GM12878 (cell line): ENCODE results near the gene ADPRM. TPM values are rescaled to one million over a fixed set of nuclear protein-coding genes. Genes with fewer than 3 reads are reported as not detected.

Source experiments
- ATAC-seq: fragments of 200-7000 bp; cut with Tn5 transposase; 3 replicates; pipeline ENCODE4 v1.9.1; 2020; ENCODE audit warnings: mild to moderate bottlenecking, moderate library complexity
- BruUV-seq: library from RNA; stranded (reverse); fragments of 400-500 nt; replicated peaks from 2 replicates; lab custom pipeline; 2021; lab: Mats Ljungman, UMichigan
- CTCF ChIA-PET: fragments of 300-600 bp; sonication (Branson Sonifier 250); formaldehyde crosslinking; extraction: SDS; loops from one replicate; lab custom pipeline; 2021; ENCODE audit warnings: inconsistent platforms; lab: Yijun Ruan, JAX
- POLR2A ChIA-PET: fragments of 350-600 bp; formaldehyde crosslinking; extraction: SDS; loops from one replicate; lab custom pipeline; 2021; ENCODE audit warnings: inconsistent platforms; lab: Charles Lee
- RAD21 ChIA-PET: fragments of 300-600 bp; sonication (Branson Sonifier 250); formaldehyde crosslinking; loops from one replicate; lab custom pipeline; 2023; ENCODE audit warnings: antibody characterized with exemption; ENCODE audit not compliant: unreplicated experiment; lab: Charles Lee
- SMC1A ChIA-PET: fragments of 300-600 bp; sonication (Branson Sonifier 250); formaldehyde crosslinking; loops from one replicate; lab custom pipeline; 2023; ENCODE audit not compliant: unreplicated experiment, uncharacterized antibody; lab: Charles Lee
- DNase-seq: peaks from one replicate; pipeline ENCODE4 v3.0.0-alpha.2; 2011; ENCODE audit warnings: low read depth, low spot score
- FAIRE-seq: peaks from 3 replicates; lab custom pipeline; 2011; peaks lifted over from hg19 to GRCh38; lab: Jason Lieb, UNC
- H2AFZ ChIP-seq: 2 replicates; pipeline ENCODE4 v1.6.0; 2011; ENCODE audit warnings: low read depth, low read length, control low read depth; ENCODE audit not compliant: control insufficient read depth
- H3K27ac ChIP-seq: 2 replicates; pipeline ENCODE4 v1.5.1; 2011; ENCODE audit warnings: control low read depth; ENCODE audit not compliant: control insufficient read depth, insufficient read depth
- H3K27me3 ChIP-seq, 2 experiments: replicated peaks in 1 of 2; 2 replicates each; pipeline versions ENCODE4 v1.6.0 to v1.6.1; 2011; ENCODE audit warnings: low read length in 1 of 2; ENCODE audit not compliant: control insufficient read depth in 2 of 2, insufficient read depth in 2 of 2
- H3K36me3 ChIP-seq, 2 experiments: 2 replicates each; pipeline ENCODE4 v1.5.1; 2011; ENCODE audit warnings: low read length in 1 of 2; ENCODE audit not compliant: control insufficient read depth in 2 of 2, insufficient read depth in 2 of 2
- H3K4me1 ChIP-seq: 2 replicates; pipeline ENCODE4 v1.6.1; 2011; ENCODE audit warnings: mild to moderate bottlenecking, low read length, moderate library complexity, mixed read lengths; ENCODE audit not compliant: control insufficient read depth, insufficient read depth
- H3K4me2 ChIP-seq: 2 replicates; pipeline ENCODE4 v1.6.0; 2011; ENCODE audit warnings: control low read depth; ENCODE audit not compliant: control insufficient read depth, insufficient read depth
- H3K4me3 ChIP-seq: fragments of 200-600 bp; sonication (generic); 2 replicates; pipeline ENCODE4 v1.5.1; 2016
- H3K79me2 ChIP-seq: 2 replicates; pipeline ENCODE4 v1.6.0; 2011; ENCODE audit warnings: low read length; ENCODE audit not compliant: control insufficient read depth, insufficient read depth
- H3K9ac ChIP-seq: 2 replicates; pipeline ENCODE4 v1.8.0; 2011; ENCODE audit warnings: low read length, control low read depth, mixed read lengths; ENCODE audit not compliant: control insufficient read depth, insufficient read depth
- H3K9me3 ChIP-seq: replicated peaks from 3 replicates; pipeline ENCODE4 v1.5.1; 2011; ENCODE audit warnings: mild to moderate bottlenecking, low read length; ENCODE audit not compliant: control insufficient read depth, insufficient read depth
- H4K20me1 ChIP-seq: 2 replicates; pipeline ENCODE4 v1.6.0; 2011; ENCODE audit not compliant: control insufficient read depth, insufficient read depth
- CTCF ChIP-seq, 3 experiments: IDR thresholded peaks in 2 of 3; conservative IDR thresholded peaks in 1 of 3; 2 replicates each; pipeline ENCODE4 v1.5.1; 2011; ENCODE audit warnings: low read depth in 3 of 3, low read length in 3 of 3, mild to moderate bottlenecking in 3 of 3, control low read depth in 2 of 3, moderate library complexity in 2 of 3, inconsistent platforms in 1 of 3, mixed read lengths in 1 of 3; ENCODE audit not compliant: control insufficient read depth in 2 of 3, insufficient read depth in 1 of 3; ENCODE audit errors: extremely low read depth in 1 of 3
- CUX1 ChIP-seq: IDR thresholded peaks from 2 replicates; pipeline ENCODE4 v1.6.1; 2012; ENCODE audit warnings: improper control_type of control experiment, low read depth, low read length; ENCODE audit not compliant: insufficient replicate concordance
- E2F8 ChIP-seq: fragments of 450-650 bp; IDR thresholded peaks from 2 replicates; pipeline ENCODE4 v1.6.1; 2018; ENCODE audit warnings: mild to moderate bottlenecking, low read depth, moderate library complexity; ENCODE audit not compliant: partially characterized antibody
- HCFC1 ChIP-seq: fragments of 150-350 bp; IDR thresholded peaks from 2 replicates; pipeline ENCODE4 v1.6.1; 2014; ENCODE audit warnings: low read length
- HDGF ChIP-seq: fragments of 450-650 bp; IDR thresholded peaks from 2 replicates; pipeline ENCODE4 v1.6.1; 2016; ENCODE audit warnings: antibody characterized with exemption
- REST ChIP-seq: IDR thresholded peaks from 2 replicates; pipeline ENCODE4 v1.6.1; 2012; ENCODE audit warnings: mild to moderate bottlenecking, low read depth, low read length
- SREBF2 ChIP-seq: IDR thresholded peaks from 2 replicates; pipeline ENCODE4 v1.6.1; 2012; ENCODE audit warnings: mild to moderate bottlenecking, low read length
- STAT3 ChIP-seq: IDR thresholded peaks from 2 replicates; pipeline ENCODE4 v1.6.1; 2011; ENCODE audit warnings: low read depth, low read length, improper control_type of control experiment
- ZNF217 ChIP-seq: fragments of 450-650 bp; IDR thresholded peaks from 2 replicates; pipeline ENCODE4 v1.6.1; 2017; ENCODE audit warnings: antibody characterized with exemption, mild to moderate bottlenecking
- ZNF24 ChIP-seq: fragments of 450-650 bp; IDR thresholded peaks from 2 replicates; pipeline ENCODE4 v1.6.1; 2017; ENCODE audit warnings: antibody characterized with exemption, mild to moderate bottlenecking
- WGBS: methylation state at CpG from one replicate; pipeline ENCODE4 v1.1.6; 2016; ENCODE audit warnings: low lambda C conversion rate; ENCODE audit not compliant: insufficient replicate concordance, insufficient coverage; ENCODE audit errors: missing lambda C conversion rate; 5-methylcytosine and 5-hydroxymethylcytosine counted together
- in situ Hi-C: fragments of 300-500 bp; cut with MboI; formaldehyde crosslinking; loops from 9 replicates; pipeline ENCODE4 v1.14.3; 2018; ENCODE audit warnings: mixed read lengths
- intact Hi-C: fragments of 100-400 bp; cut with micrococcal nuclease; formaldehyde crosslinking; loops from one replicate; pipeline ENCODE4 v1.14.2; 2022; ENCODE audit not compliant: unreplicated experiment
- polyA plus RNA-seq, 11 experiments: library from polyadenylated mRNA; depleted of rRNA in 4 of 11; unstranded in 6 of 11; stranded (reverse) in 5 of 11; fragments of >200 nt; fragmentation: Nextera tagmentation in 4 of 11; fragmentation: Illumina TruSeq in 1 of 11; extraction: Ambion mirVana in 4 of 11; extraction: Trizol in 1 of 11; gene quantifications; 1 replicate in 1 of 11; 2 replicates in 10 of 11; pipeline versions ENCODE4 v1.2.1 to v1.2.3, GENCODE V29; 2011 to 2016; ENCODE audit warnings: inconsistent platforms in 2 of 11, missing spikeins in 2 of 11, low read depth in 1 of 11
- total RNA-seq, 4 experiments: library from RNA; depleted of rRNA in 3 of 4; stranded (reverse); fragments of >200 nt in 3 of 4; fragmentation: Illumina TruSeq in 1 of 4; extraction: Trizol in 1 of 4; gene quantifications; 2 replicates each; pipeline versions ENCODE4 v1.2.1 to v1.2.3, GENCODE V29; 2013 to 2021

The ADPRM gene
- total and polyA plus RNA-seq, 10 of the 15 experiments (the other 5 are each of a cell fraction or from before 2014, with no cell fraction given), result 7.1 to 18.4 (median 8.8) TPM

GRCh38 chr17:10648381-10648780 is 49.0 kb upstream of the ADPRM start:
- RAD21 ChIA-PET, result no interaction called here
- TF ChIP-seq HCFC1 (no peak), ZNF24 (no peak), REST (no peak), SREBF2 (no peak), ZNF217 (no peak), STAT3 (no peak), CUX1 (no peak), CTCF (IDR thresholded peaks at IDR 0.05 in 2 of 3, conservative IDR thresholded peaks at IDR 0.05 in 1 of 3; ENCODE audit: control insufficient read depth in 2 of 3, extremely low read depth in 1 of 3, insufficient read depth in 1 of 3, low read depth in 3 of 3, low read length in 3 of 3) (no peak), HDGF (no peak), E2F8 (no peak)

More at GRCh38 chr17:10648381-10648780, 49.0 kb upstream of the ADPRM start:
- in situ Hi-C loops, result loop anchor here (5.0 to 25.0 kb wide), 4 partner anchors 199 to 989 kb away; no protein-coding TSS in a partner anchor
- Histone ChIP-seq H3K79me2 (no peaks in the 10 kb centered on the region), H4K20me1 (no peaks in the 10 kb centered on the region), H3K27ac (no peak overlapping the region), H2AFZ (no peak overlapping the region), H3K4me1 (no peaks in the 10 kb centered on the region), H3K4me2 (no peak overlapping the region), H3K27me3 (no peaks in the 10 kb centered on the region), H3K9me3 (no peaks in the 10 kb centered on the region), H3K36me3 (no peaks in the 10 kb centered on the region), H3K9ac (no peak overlapping the region), H3K4me3 (no peak overlapping the region)
- DNase-seq (no peak), FAIRE-seq (no peak), ATAC-seq (no peak)
- WGBS, result 68% methylated on average over 5 of the region's 5 CpGs
- no TSS peak for BruUV-seq
- ChIA-PET POLR2A (no interaction called here), SMC1A (no interaction called here), CTCF (interaction anchor here (4.5 to 4.6 kb wide), 2 partner anchors 18 to 196 kb away, joined by 48 to 53 read pairs; no protein-coding TSS in a partner anchor)
- intact Hi-C loops, result no loop called here
